Measurements from ENCODE around the gene SLC13A5. TPM values are rescaled to one million over a fixed set of nuclear protein-coding genes. Genes with fewer than 3 reads are reported as not detected.
A peak's percentile ranks its signal among the peaks of the same experiment; 100 is the strongest.
"Not testable (repeated sequence)": the region's sequence is repeated elsewhere in the genome, so short reads cannot be mapped to it uniquely, and the experiment has no call there.

Gene SLC13A5
- total and polyA plus RNA-seq, 5 donors, result not detected

DNA sequence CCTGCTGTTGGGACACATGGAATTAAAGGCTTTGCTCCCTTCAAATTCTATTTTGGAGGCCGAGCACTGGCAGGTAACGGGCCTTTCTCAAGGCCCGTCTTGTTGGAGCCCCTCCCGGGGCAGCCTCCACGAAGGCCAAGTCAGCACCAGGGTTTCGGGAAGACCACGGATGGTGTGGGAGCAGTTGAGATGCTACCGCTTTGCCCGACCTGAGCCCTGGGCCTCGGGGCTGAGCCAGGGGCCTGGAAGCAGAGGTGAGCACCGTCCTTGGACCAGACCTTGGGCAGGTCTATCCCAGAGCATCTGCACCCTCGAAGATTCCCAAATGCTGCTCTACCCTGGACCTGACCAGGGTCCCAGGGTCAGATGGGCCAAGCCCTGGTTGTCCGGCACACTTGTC is 38.6 kb downstream of the SLC13A5 start:
- intact Hi-C loops (cut with DNase I), result no loop called here
- WGBS, result 93% methylated on average over 13 of the region's 13 CpGs
- ATAC-seq (no peak), DNase-seq (no peak)
- H3K4me3 ChIP-seq (ENCODE audit: low read length), result no peak overlapping the region
- no peaks in the 10 kb centered on the region for H3K4me1 ChIP-seq (ENCODE audit: control insufficient read depth, insufficient read depth, low read length)
- H3K9me3 ChIP-seq (ENCODE audit: control insufficient read depth, low read length), result no peaks in the 10 kb centered on the region
- H3K27me3 ChIP-seq (ENCODE audit: control insufficient read depth, insufficient read depth), result no peaks in the 10 kb centered on the region
- H3K27ac ChIP-seq (ENCODE audit: low read length), result no peak overlapping the region

DNA sequence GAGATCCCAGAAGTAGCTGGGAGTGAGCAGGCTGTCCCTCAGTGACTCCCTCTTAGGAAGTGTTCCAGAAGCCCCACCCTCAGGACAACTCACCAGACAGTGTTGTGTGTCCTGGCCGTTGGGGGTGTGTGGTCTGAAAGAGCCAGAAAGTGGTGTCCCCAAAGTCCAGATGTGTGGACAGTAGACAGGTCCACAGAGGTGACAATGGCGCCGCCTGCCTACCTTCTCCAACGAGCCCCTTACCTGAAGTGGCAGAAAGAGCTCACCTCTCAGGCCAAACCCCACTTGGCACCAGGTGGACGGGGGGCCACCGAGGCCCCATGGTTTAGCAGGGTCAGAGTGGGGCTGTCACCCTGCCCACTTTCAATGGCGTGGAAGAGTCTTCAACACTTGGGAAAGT is 41.7 kb downstream of the SLC13A5 start:
- Histone ChIP-seq H3K4me1 (ENCODE audit: control insufficient read depth, insufficient read depth, low read length) (no peaks in the 10 kb centered on the region), H3K27me3 (ENCODE audit: control insufficient read depth, insufficient read depth) (no peaks in the 10 kb centered on the region), H3K9me3 (ENCODE audit: control insufficient read depth, low read length) (no peaks in the 10 kb centered on the region), H3K4me3 (ENCODE audit: low read length) (no peak overlapping the region), H3K27ac (ENCODE audit: low read length) (no peak overlapping the region)
- intact Hi-C loops (cut with DNase I), result no loop called here
- WGBS, result 80% methylated on average over 7 of the region's 7 CpGs
- DNase-seq, result no peak
- ATAC-seq, result no peak

DNA sequence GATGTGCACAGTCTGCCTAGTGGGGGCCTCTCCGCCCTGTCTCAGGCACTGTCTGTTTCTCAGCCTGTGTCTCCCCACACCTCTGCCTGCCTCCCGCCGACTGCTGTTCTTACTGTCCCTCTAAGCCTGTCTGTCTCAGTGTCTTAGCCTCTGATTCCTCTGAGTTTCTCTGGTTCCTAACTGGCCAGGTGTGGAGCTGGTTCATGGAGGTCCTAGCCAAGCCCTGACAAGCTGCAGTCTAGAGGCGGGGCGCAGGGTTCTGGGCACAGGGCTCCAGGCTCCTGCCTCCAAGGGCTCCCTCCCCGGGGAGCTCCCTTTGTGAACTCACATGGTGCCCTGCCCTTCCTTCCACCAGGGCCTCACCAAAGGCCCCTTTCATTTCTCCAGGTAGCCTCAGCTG is 42.2 kb downstream of the SLC13A5 start:
- Histone ChIP-seq H3K27ac (ENCODE audit: low read length) (no peak overlapping the region), H3K4me1 (ENCODE audit: control insufficient read depth, insufficient read depth, low read length) (no peaks in the 10 kb centered on the region), H3K27me3 (ENCODE audit: control insufficient read depth, insufficient read depth) (no peaks in the 10 kb centered on the region), H3K4me3 (ENCODE audit: low read length) (no peak overlapping the region), H3K9me3 (ENCODE audit: control insufficient read depth, low read length) (no peaks in the 10 kb centered on the region)
- DNase-seq (no peak), ATAC-seq (no peak)
- intact Hi-C loops (cut with DNase I), result no loop called here
- WGBS, result 85% methylated on average over 6 of the region's 6 CpGs

DNA sequence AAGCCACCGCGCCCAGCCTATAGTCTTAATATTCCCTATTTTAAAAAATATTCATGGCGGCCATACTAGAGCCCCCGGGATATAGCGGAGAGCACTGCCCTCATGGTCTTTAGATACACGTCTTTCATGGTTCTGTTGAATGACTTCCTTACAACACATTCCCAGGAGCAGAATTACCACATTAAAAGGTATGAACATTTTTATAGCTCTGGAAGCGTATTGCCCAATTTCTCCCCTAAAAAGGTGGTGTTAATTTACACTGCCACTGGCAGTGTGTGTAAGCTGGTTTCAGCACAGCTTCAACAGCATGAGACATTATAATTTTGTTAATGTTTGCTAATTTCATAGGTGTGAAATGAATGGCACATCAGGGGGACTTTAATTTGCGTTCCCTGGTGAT is 42.6 kb downstream of the SLC13A5 start:
- ATAC-seq (no peak), DNase-seq (no peak)
- no peak overlapping the region for H3K4me3 ChIP-seq (ENCODE audit: low read length)
- H3K27me3 ChIP-seq (ENCODE audit: control insufficient read depth, insufficient read depth), result no peaks in the 10 kb centered on the region
- H3K4me1 ChIP-seq (ENCODE audit: control insufficient read depth, insufficient read depth, low read length), result no peaks in the 10 kb centered on the region
- H3K9me3 ChIP-seq (ENCODE audit: control insufficient read depth, low read length), result no peaks in the 10 kb centered on the region
- intact Hi-C loops (cut with DNase I), result no loop called here
- WGBS, result 90% methylated on average over 8 of the region's 8 CpGs
- H3K27ac ChIP-seq (ENCODE audit: low read length), result no peak overlapping the region

DNA sequence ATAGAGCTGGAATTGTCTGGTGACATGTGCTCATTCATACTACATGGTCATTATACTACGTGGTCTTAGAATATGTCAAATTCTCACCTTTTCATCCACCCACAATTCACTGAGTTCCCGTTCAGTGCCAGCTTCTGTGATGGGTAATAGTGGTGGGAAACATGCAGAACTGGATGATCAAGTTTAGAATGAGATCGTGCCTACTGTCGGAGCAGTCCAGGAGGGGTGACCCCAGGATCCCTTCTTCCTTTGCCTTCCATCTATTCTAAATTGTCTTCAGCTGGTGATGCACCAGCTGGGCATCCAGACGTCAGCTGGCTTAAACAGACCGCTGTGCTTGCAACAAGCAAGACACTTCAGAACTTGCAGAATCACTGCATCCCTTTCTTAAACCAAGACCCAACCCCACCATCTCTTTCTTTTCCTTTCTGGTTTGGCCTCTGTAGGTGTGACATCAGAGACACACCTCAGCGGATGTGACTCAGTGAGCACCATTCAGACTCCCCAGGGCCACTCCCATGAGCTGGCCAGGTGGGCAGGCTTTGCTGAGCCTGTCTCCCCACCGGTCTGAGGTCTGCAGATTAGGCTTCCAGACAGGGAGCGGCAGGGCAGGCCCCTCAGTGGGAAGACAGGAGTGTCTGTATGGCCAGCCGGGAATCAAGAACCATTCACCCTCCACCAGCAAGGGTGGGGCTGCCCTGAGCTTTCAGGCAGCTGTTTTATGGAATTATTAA is 43.5 kb downstream of the SLC13A5 start:
- Histone ChIP-seq H3K27me3 (ENCODE audit: control insufficient read depth, insufficient read depth) (no peaks in the 10 kb centered on the region), H3K9me3 (ENCODE audit: control insufficient read depth, low read length) (no peaks in the 10 kb centered on the region), H3K4me1 (ENCODE audit: control insufficient read depth, insufficient read depth, low read length) (no peaks in the 10 kb centered on the region), H3K27ac (ENCODE audit: low read length) (no peak overlapping the region), H3K4me3 (ENCODE audit: low read length) (no peak overlapping the region)
- 80% methylated on average over 10 of the region's 10 CpGs for WGBS
- intact Hi-C loops (cut with DNase I), result loop anchor here (5.0 to 10.0 kb wide), 4 partner anchors 125 to 335 kb away; partner anchors contain the start of gene TEKT1 (in 1 of the 4)
- ATAC-seq (no peak), DNase-seq (no peak)

DNA sequence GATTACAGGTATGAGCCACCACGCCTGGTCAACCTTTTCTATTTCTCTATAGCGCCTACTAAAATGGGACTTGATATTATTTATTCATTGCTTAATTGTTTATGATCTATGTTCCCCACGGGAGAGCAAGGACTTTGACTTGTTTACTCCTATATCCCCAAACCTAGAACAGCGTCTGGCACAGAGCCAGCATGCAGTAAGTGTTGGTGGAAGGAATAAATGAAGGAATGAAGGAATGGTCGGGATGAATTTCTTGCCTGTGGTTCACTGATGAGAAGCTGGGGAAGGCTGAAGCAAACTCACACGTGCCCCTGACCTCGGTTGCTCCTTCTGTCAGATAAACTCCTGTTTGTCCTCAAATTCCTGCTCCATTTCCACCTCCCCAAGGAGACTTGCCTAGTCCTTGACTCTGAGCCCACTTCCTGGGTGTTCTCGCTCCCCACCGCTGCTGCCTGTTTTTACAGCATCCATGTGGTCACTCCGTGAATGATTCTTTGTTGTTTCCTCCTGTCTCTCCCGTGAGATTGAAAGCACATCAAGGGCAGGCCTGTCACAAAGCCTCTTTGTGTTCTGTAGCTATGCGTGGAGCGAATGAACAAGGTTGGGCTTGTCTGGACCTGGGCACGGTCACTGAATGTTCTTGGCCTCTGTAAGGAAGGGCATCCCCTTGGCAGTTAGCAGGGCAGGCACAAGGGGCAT is 44.3 kb downstream of the SLC13A5 start:
- Histone ChIP-seq H3K9me3 (ENCODE audit: control insufficient read depth, low read length) (no peaks in the 10 kb centered on the region), H3K27ac (ENCODE audit: low read length) (no peak overlapping the region), H3K4me3 (ENCODE audit: low read length) (no peak overlapping the region), H3K4me1 (ENCODE audit: control insufficient read depth, insufficient read depth, low read length) (no peaks in the 10 kb centered on the region), H3K27me3 (ENCODE audit: control insufficient read depth, insufficient read depth) (no peaks in the 10 kb centered on the region)
- intact Hi-C loops (cut with DNase I), result loop anchor here (5.0 to 10.0 kb wide), 4 partner anchors 126 to 336 kb away; partner anchors contain the start of gene TEKT1 (in 1 of the 4)
- DNase-seq (no peak), ATAC-seq (no peak)
- whole genome bisulfite sequencing, result 69% methylated on average over 14 of the region's 14 CpGs

DNA sequence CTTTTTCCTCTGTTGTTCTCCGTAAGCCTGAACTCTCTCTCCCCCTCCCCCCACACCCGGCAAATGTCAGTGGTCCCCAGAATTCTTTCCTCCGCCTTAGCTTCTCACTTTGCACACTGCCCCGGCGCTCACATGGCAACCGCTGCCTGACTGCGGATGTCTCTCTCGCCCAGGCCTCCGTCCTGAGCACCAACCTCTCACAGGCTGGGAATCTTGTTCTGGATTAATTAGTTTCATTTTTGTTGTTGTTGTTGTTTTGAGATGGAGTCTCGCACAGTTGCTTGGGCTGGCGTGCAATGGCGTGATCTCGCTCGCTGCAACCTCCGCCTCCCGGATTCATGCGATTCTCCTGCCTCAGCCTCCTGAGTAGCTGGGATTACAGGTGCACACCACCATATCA is 45.0 kb downstream of the SLC13A5 start:
- Histone ChIP-seq H3K9me3 (ENCODE audit: control insufficient read depth, low read length) (no peaks in the 10 kb centered on the region), H3K4me1 (ENCODE audit: control insufficient read depth, insufficient read depth, low read length) (no peaks in the 10 kb centered on the region), H3K4me3 (ENCODE audit: low read length) (no peak overlapping the region), H3K27ac (ENCODE audit: low read length) (no peak overlapping the region), H3K27me3 (ENCODE audit: control insufficient read depth, insufficient read depth) (no peaks in the 10 kb centered on the region)
- ATAC-seq (no peak), DNase-seq (no peak)
- intact Hi-C loops (cut with DNase I), result loop anchor here (5.0 to 10.0 kb wide), 4 partner anchors 127 to 337 kb away; partner anchors contain the start of gene TEKT1 (in 1 of the 4)
- 80% methylated on average over 17 of the region's 17 CpGs for WGBS

DNA sequence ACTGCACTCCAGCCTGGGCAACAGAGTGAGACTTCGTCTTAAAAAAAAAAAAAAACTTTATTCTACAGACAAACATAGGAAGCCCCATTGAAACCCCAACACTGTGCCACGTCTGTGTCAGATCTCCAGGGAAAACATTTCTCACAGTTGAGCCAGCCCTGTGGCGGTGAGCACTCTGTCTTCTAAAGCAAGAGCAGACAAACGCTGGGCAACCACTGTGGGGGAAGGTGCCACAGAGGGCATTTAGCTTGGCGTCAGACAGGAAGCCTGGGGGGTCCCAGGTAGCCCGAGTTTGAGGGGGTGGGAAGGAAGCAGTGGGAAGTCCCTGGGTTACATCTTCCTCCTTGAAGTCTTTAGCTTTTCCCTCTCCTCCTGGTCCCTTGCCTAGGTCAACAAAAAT is 45.7 kb downstream of the SLC13A5 start:
- ATAC-seq (no peak), DNase-seq (no peak)
- 50% methylated on average over 6 of the region's 6 CpGs for WGBS
- H3K27me3 ChIP-seq (ENCODE audit: control insufficient read depth, insufficient read depth), result no peaks in the 10 kb centered on the region
- no peak overlapping the region for H3K4me3 ChIP-seq (ENCODE audit: low read length)
- H3K27ac ChIP-seq (ENCODE audit: low read length), result no peak overlapping the region
- H3K4me1 ChIP-seq (ENCODE audit: control insufficient read depth, insufficient read depth, low read length), result no peaks in the 10 kb centered on the region
- intact Hi-C loops (cut with DNase I), result loop anchor here (5.0 to 10.0 kb wide), 4 partner anchors 127 to 337 kb away; partner anchors contain the start of gene TEKT1 (in 1 of the 4)
- H3K9me3 ChIP-seq (ENCODE audit: control insufficient read depth, low read length), result no peaks in the 10 kb centered on the region

DNA sequence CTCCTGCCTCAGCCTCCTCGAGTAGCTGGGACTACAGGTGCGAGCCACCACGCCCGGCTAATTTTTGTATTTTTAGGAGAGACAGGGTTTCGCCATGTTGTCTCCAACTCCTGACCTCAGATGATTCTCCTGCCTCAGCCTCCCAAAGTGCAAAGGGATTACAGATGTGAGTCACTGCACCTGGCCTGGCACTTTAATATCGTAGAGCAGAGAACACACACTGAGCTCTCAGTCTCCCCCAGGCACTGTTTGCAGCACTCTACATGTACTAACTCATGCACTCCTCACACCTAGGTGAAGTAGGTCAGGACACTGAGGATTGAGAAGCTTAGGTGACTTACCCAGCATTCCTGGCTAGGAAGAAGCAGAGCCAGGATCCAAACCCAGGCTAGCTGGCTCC is 46.6 kb downstream of the SLC13A5 start:
- Histone ChIP-seq H3K4me3 (ENCODE audit: low read length) (no peak overlapping the region), H3K27ac (ENCODE audit: low read length) (no peak overlapping the region), H3K4me1 (ENCODE audit: control insufficient read depth, insufficient read depth, low read length) (no peaks in the 10 kb centered on the region), H3K27me3 (ENCODE audit: control insufficient read depth, insufficient read depth) (no peaks in the 10 kb centered on the region), H3K9me3 (ENCODE audit: control insufficient read depth, low read length) (no peaks in the 10 kb centered on the region)
- ATAC-seq (no peak), DNase-seq (no peak)
- WGBS, result 95% methylated on average over 6 of the region's 6 CpGs
- intact Hi-C loops (cut with DNase I), result loop anchor here (5.0 to 10.0 kb wide), 4 partner anchors 128 to 338 kb away; partner anchors contain the start of gene TEKT1 (in 1 of the 4)

DNA sequence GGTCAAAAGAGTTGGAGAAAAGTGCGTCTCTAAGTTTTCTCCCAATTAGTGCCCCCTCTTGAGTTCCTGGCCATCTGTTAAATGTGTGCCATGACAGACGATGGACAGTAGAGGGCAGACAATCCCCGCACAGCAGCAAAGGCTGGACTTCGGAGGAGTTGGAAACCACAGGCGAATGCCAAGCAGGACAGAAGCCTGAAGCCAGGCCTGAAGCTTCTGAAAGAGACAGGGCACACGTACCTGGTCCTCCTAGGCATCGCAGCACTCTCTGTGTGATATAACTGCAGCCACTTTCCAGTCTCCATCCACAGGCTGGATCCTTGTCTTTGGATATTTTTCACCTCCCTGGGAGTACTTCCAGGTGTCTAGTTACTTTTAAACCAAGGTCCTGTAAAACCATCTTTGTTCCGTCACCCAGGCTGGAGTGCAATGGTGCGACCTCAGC is 47.1 kb downstream of the SLC13A5 start:
- WGBS, result 15% methylated on average over 9 of the region's 9 CpGs
- DNase-seq (peak; percentile 70 to 81 (median 77)), ATAC-seq (peak; percentile 91 to 93)
- Histone ChIP-seq H3K27ac (ENCODE audit: low read length) (no peak overlapping the region), H3K4me3 (ENCODE audit: low read length) (no peak overlapping the region), H3K4me1 (ENCODE audit: control insufficient read depth, insufficient read depth, low read length) (no peaks in the 10 kb centered on the region), H3K27me3 (ENCODE audit: control insufficient read depth, insufficient read depth) (no peaks in the 10 kb centered on the region), H3K9me3 (ENCODE audit: control insufficient read depth, low read length) (no peaks in the 10 kb centered on the region)
- intact Hi-C loops (cut with DNase I), result loop anchor here (5.0 to 10.0 kb wide), 4 partner anchors 129 to 339 kb away; partner anchors contain the start of gene TEKT1 (in 1 of the 4)

DNA sequence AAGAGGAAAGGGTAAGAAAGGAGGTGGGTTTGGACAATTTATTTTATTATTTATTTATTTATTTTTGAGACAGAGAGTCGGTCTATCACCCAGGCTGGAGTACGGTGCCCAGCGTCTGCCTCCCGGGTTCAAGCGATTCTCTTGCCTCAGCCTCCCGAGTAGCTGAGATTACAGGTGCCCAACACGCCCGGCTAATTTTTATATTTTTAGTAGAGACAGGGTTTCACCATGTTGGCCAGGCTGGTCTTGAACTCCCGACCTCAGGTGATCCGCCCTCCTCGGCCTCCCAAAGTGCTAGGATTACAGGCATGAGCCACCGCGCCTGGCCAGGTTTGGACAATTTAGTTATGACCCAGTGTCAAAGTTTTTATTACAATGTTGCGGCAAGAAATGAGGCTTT is 50.0 kb downstream of the SLC13A5 start:
- not testable (repeated sequence) for H3K4me3 ChIP-seq (ENCODE audit: low read length); ATAC-seq; H3K9me3 ChIP-seq (ENCODE audit: control insufficient read depth, low read length); DNase-seq; H3K27ac ChIP-seq (ENCODE audit: low read length); H3K4me1 ChIP-seq (ENCODE audit: control insufficient read depth, insufficient read depth, low read length); H3K27me3 ChIP-seq (ENCODE audit: control insufficient read depth, insufficient read depth)
- 91% methylated on average over 14 of the region's 14 CpGs for WGBS
- intact Hi-C loops (cut with DNase I), result loop anchor here in 3 of 4 donors (10.0 kb wide), 3 partner anchors 132 to 342 kb away; partner anchors contain the start of gene TEKT1 (in 1 of the 3)

Data from right cardiac atrium (tissue), 5 donors.